Measurements from ENCODE around the gene UPK3BL2.
"Not testable (repeated sequence)": the region's sequence is repeated elsewhere in the genome, so short reads cannot be mapped to it uniquely, and the experiment has no call there.

UPK3BL2 gene, protein sequence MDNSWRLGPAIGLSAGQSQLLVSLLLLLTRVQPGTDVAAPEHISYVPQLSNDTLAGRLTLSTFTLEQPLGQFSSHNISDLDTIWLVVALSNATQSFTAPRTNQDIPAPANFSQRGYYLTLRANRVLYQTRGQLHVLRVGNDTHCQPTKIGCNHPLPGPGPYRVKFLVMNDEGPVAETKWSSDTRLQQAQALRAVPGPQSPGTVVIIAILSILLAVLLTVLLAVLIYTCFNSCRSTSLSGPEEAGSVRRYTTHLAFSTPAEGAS

GRCh38 chr7:102543596-102543995 lies at the start of gene UPK3BL2:
Gene UPK3BL2, minus strand, starts transcription at chr7:102543696. Its CDS starts 60 bp downstream, at chr7:102543636.
- not testable (repeated sequence) for H3K27ac Mint-ChIP-seq; H3K4me1 Mint-ChIP-seq (ENCODE audit: low read depth); H3K27me3 Mint-ChIP-seq; H3K4me3 Mint-ChIP-seq; H3K36me3 Mint-ChIP-seq (ENCODE audit: low read depth); DNase-seq; H3K9me3 Mint-ChIP-seq

DNA sequence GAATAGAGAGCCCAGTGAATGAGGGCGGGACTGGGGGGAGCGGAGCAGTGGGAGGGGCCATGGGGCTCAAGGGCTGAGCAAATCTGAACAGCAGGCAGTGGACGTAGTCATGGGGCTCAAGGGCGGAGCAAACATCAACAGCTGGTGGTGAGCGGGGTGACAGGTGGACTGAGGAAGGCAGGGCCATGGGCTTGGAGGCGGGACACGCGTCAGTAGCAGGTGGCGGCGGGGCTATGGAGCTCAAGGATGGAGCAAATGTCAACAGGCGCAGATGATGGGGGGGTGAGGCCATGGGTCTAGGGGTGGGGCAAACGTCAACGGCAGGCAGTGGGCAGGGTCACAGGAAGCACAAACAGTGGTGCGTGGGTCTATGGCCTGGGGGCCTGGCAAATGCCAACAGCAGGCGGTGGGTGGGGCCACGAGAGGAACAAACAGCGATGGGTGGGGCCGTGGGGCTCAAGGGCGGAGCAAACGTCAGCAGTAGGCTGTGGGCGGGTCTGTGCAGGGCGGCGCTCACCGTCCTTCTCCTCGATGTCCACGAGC lies 49.1 kb upstream of the UPK3BL2 start:
- not testable (repeated sequence) for H3K4me1 Mint-ChIP-seq (ENCODE audit: low read depth); H3K9me3 Mint-ChIP-seq; H3K4me3 Mint-ChIP-seq; H3K36me3 Mint-ChIP-seq (ENCODE audit: low read depth); H3K27ac Mint-ChIP-seq; H3K27me3 Mint-ChIP-seq
- DNase-seq: peak; percentile 63

DNA sequence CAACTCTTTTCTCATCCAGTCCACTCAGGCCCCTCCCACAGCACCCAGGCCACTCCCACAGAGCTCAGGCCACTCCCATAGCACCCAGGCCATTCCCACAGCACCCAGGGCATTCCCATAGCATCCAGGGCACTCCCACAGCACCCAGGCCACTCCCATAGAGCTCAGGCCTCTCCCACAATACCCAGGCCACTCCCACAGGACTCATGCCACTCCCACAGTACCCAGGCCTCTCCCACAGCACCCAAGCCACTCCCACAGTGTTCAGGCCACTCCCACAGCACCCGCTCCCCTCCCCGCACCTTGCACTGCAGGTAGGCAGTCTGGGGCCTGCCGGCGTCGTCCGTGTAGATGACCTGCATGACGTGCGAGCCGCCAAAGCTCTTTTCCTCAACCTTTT lies 46.4 kb upstream of the UPK3BL2 start:
- not testable (repeated sequence) for H3K36me3 Mint-ChIP-seq (ENCODE audit: low read depth); H3K4me1 Mint-ChIP-seq (ENCODE audit: low read depth); DNase-seq; H3K4me3 Mint-ChIP-seq; H3K9me3 Mint-ChIP-seq; H3K27ac Mint-ChIP-seq; H3K27me3 Mint-ChIP-seq

DNA sequence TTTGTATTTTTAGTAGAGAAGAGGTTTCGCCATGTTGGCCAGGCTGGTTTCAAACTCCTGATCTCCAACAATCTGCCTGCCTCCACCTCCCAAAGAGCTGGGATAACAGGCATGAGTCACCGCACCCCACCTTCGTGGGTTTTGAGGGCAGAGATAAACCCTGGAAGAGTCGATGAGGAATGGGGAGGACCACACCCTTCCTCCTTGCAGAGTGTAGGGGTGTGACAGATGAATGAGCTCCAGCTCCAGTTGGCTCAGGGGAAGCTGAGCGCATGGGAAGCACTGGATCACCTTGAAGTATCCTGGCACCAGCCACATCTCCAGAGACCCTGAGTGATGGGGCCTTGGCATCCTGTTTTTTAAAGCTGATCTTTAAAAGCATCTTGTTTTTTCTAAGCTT lies 40.0 kb upstream of the UPK3BL2 start:
- not testable (repeated sequence) for H3K9me3 Mint-ChIP-seq; H3K4me3 Mint-ChIP-seq; DNase-seq; H3K27me3 Mint-ChIP-seq; H3K27ac Mint-ChIP-seq; H3K36me3 Mint-ChIP-seq (ENCODE audit: low read depth); H3K4me1 Mint-ChIP-seq (ENCODE audit: low read depth)

GRCh38 chr7:102581722-102582121 lies 38.2 kb upstream of the UPK3BL2 start:
- not testable (repeated sequence) for H3K4me1 Mint-ChIP-seq (ENCODE audit: low read depth); H3K36me3 Mint-ChIP-seq (ENCODE audit: low read depth); H3K27me3 Mint-ChIP-seq; H3K4me3 Mint-ChIP-seq; DNase-seq; H3K9me3 Mint-ChIP-seq; H3K27ac Mint-ChIP-seq

- DNase-seq; H3K27ac Mint-ChIP-seq; H3K9me3 Mint-ChIP-seq; H3K36me3 Mint-ChIP-seq (ENCODE audit: low read depth); H3K4me1 Mint-ChIP-seq (ENCODE audit: low read depth); H3K27me3 Mint-ChIP-seq; H3K4me3 Mint-ChIP-seq: not testable (repeated sequence)
Measured at GRCh38 chr7:102578486-102578885, 35.0 kb upstream of the UPK3BL2 start.

- H3K4me1 Mint-ChIP-seq (ENCODE audit: low read depth); H3K36me3 Mint-ChIP-seq (ENCODE audit: low read depth); H3K4me3 Mint-ChIP-seq; H3K9me3 Mint-ChIP-seq; H3K27me3 Mint-ChIP-seq; H3K27ac Mint-ChIP-seq: not testable (repeated sequence)
- DNase-seq: peak; percentile 30
Measured at GRCh38 chr7:102577315-102578240, 34.1 kb upstream of the UPK3BL2 start.

DNA sequence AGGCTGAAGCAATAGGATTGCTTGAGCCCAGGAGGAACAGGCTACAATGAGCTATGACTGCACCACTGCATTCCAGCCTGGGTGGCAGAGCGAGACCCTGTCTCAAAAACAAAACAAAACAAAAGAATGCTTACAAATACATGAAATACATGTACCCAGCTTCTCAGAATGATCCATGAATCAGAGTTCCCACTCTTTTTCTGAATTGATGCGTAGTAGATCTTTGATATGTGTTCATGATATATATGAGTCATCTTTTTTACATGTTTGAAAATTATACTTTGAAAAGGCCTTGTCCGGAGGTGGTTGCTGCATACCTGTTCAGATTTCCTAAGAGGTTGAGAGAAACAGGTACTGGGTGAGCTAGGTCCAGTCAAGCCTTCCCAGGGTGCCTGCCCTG lies 32.9 kb upstream of the UPK3BL2 start:
- H3K27me3 Mint-ChIP-seq; H3K27ac Mint-ChIP-seq; H3K4me1 Mint-ChIP-seq (ENCODE audit: low read depth); H3K4me3 Mint-ChIP-seq; DNase-seq; H3K36me3 Mint-ChIP-seq (ENCODE audit: low read depth); H3K9me3 Mint-ChIP-seq: not testable (repeated sequence)

DNA sequence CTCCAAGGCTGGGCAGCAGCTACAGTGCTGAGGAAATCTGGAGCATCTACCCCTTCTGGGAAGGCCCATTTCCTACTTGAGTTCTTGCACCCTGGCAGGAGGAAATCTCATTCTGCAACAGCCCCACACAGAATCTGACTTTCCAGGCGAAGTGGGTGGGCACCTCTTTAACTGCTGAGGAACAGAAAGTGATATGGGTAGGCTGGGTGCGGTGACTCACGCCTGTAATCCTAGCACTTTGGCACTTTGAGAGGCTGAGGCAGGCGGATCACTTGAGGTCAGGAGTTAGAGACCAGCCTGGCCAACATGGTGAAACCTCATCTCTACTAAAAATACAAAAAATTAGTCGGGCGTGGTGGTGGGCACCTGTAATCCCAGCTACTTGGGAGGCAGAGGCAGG lies 31.1 kb upstream of the UPK3BL2 start:
- not testable (repeated sequence) for DNase-seq; H3K4me3 Mint-ChIP-seq; H3K27me3 Mint-ChIP-seq; H3K4me1 Mint-ChIP-seq (ENCODE audit: low read depth); H3K36me3 Mint-ChIP-seq (ENCODE audit: low read depth); H3K9me3 Mint-ChIP-seq; H3K27ac Mint-ChIP-seq

GRCh38 chr7:102572261-102573239 lies 29.1 kb upstream of the UPK3BL2 start, which contains the start of gene POLR2J3:
Gene POLR2J3, minus strand, starts transcription at chr7:102572583. Its CDS starts 62 bp downstream, at chr7:102572521.
- peak; percentile 100 for DNase-seq
- not testable (repeated sequence) for H3K27me3 Mint-ChIP-seq; H3K4me1 Mint-ChIP-seq (ENCODE audit: low read depth)

GRCh38 chr7:102568620-102569019 lies 25.1 kb upstream of the UPK3BL2 start:
- not testable (repeated sequence) for H3K4me1 Mint-ChIP-seq (ENCODE audit: low read depth); H3K36me3 Mint-ChIP-seq (ENCODE audit: low read depth)

More at GRCh38 chr7:102572261-102573239, 29.1 kb upstream of the UPK3BL2 start, which contains the start of gene POLR2J3:
- not testable (repeated sequence) for H3K36me3 Mint-ChIP-seq (ENCODE audit: low read depth); H3K9me3 Mint-ChIP-seq
- peak within 1 kb of the TSS; percentile 96 for H3K4me3 Mint-ChIP-seq
- H3K27ac Mint-ChIP-seq: peak within 1 kb of the TSS; percentile 95

DNA sequence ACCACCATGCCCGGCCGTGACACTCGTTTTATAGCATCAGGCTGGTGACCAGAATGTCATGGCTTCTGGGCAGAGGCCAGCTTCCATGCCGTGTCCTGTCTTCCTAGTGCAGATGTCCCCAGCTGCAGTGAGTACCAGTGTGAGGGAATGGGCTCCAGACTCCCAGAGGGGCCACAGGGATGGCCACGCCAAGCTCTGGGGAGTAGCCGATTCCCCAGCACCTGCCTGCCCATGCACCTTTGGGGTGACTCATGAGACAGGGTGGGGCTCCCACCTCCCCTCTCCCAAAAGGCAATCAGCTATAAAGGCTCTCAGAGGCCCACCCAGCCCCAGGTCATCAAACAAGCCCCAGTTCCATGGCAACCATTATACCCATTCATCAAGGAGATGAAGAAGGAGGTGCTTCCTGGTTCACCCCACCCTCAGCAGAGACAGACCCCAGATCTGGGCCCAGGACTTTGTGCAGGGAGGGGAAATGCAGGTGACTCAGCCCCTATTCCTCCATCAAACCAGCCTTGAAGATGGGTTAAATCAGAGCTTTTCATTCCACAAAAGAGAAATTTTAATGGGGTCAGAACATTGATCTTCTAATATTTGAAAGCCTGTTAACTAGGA lies 7.4 kb upstream of the UPK3BL2 start, which contains the start of gene SPDYE2:
SPDYE2 (plus strand) TSS at position 419 of the 615 bp plus-strand sequence. CDS start 2,030 bp downstream, outside the sequence.
- not testable (repeated sequence) for H3K36me3 Mint-ChIP-seq (ENCODE audit: low read depth); DNase-seq; H3K27ac Mint-ChIP-seq; H3K27me3 Mint-ChIP-seq; H3K9me3 Mint-ChIP-seq; H3K4me3 Mint-ChIP-seq; H3K4me1 Mint-ChIP-seq (ENCODE audit: low read depth)

More at GRCh38 chr7:102568620-102569019, 25.1 kb upstream of the UPK3BL2 start:
- H3K9me3 Mint-ChIP-seq, H3K4me3 Mint-ChIP-seq, DNase-seq, H3K27ac Mint-ChIP-seq, H3K27me3 Mint-ChIP-seq: not testable (repeated sequence)

- H3K9me3 Mint-ChIP-seq; H3K27me3 Mint-ChIP-seq; H3K27ac Mint-ChIP-seq; H3K4me3 Mint-ChIP-seq; H3K4me1 Mint-ChIP-seq (ENCODE audit: low read depth); DNase-seq; H3K36me3 Mint-ChIP-seq (ENCODE audit: low read depth): not testable (repeated sequence)
Measured at GRCh38 chr7:102546353-102546752, 2.9 kb upstream of the UPK3BL2 start.

DNA sequence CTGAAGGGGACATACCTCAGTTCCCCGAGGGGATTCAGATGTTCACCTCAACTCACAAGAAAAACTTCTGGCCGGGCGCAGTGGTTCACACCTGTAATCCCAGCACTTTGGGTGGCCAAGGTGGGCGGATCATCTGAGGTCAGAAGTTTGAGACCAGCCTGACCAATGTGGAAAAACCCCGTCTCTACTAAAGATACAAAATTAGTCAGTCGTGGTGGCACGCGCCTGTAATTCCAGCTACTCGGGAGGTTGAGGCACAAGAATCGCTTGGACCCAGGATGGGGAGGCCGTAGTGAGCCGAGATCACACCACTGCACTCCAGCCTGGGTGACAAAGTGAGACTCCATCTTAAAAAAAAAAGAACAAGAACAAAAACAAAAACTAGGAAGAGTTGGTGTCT lies 1.8 kb upstream of the UPK3BL2 start:
- H3K27ac Mint-ChIP-seq: not testable (repeated sequence)

More for the DNA sequence above, 1.8 kb upstream of the UPK3BL2 start:
- DNase-seq; H3K9me3 Mint-ChIP-seq; H3K4me3 Mint-ChIP-seq; H3K4me1 Mint-ChIP-seq (ENCODE audit: low read depth); H3K27me3 Mint-ChIP-seq; H3K36me3 Mint-ChIP-seq (ENCODE audit: low read depth): not testable (repeated sequence)
